HG03196 (cell line): ENCODE measurements around the gene UNC79.
"Not testable (repeated sequence)": the region's sequence is repeated elsewhere in the genome, so short reads cannot be mapped to it uniquely, and the experiment has no call there.

ENCODE experiments used
- ATAC-seq: cut with Tn5 transposase; IDR thresholded peaks from one replicate; pipeline ENCODE4 v1.9.1; 2021; ENCODE audit not compliant: unreplicated experiment

Gene UNC79

DNA sequence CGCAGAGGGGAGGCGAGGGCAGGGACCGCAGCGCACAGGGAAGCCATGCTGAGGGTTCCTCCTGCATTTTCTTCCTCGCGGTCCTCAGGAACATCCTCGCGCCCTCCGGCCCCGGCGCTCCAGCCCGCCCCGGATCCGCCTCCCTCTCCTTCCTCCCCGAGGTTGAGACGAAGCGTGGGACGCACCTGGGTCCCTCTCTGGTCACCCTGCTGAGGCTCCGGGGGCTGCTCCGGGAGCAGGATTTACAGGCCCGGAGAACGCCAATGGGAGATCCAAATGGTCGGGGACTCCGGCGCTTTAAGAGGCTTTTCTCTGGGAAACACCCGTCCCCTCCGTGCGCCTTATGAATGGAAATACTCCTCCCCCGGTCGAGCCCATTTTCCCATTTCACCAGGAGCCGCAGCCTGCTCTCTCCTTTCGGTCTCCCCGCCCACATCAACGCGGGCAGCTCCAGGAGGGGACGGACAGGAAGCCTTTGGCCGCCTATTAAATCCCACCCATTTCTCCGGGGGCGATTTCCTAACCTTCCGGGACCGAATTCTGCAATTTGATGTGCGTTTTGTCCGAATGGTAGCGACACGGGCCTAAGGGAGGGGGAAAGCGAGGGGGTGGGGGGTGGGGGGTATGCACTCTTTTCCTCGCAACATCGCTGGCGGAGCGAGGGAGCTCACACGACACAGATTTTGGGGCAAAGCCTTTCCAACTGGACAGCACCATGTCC, at the start of gene UNC79:
TSS of gene UNC79 (plus strand) at position 625 of the 721 bp plus-strand sequence. CDS start at position 716, 91 bp downstream.
- ATAC-seq: no peak

DNA sequence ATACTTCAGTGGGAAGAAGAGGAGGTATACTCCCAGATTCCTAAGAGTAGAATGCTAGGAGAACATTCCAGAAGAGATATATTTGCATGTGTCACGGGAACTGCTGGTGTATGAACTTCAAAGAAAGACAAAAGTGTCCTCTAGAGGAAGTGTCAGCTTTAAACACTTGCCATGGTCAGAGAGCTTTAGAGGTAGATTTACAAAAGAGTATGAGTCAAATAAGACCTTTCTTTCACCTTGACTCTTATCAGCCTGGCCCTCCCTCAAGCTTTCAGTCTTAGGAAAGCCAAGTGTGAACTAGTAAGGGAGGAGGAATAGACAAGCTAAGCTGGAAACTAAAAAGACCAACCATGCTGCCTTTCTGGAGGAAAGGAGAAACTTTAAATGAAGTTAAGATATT, 49.1 kb upstream of the UNC79 start:
- ATAC-seq: no peak

DNA sequence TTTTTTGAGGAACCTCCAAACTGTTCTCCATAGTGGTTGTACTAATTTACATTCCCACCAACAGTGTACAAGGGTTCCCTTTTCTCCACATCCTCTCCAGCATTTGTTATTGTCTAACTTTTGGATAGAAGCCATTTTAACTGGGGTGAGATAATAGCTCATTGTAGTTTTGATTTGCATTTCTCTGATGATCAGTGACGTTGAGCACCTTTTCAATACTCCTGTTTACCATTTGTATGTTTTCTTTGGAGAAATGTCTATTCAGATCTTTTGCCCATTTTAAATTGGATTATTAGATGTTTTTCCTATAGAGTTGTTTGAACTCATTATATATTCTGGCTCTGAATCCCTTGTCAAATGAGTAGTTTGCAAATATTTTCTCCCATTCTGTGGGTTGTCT, 46.5 kb upstream of the UNC79 start:
- ATAC-seq: not testable (repeated sequence)

DNA sequence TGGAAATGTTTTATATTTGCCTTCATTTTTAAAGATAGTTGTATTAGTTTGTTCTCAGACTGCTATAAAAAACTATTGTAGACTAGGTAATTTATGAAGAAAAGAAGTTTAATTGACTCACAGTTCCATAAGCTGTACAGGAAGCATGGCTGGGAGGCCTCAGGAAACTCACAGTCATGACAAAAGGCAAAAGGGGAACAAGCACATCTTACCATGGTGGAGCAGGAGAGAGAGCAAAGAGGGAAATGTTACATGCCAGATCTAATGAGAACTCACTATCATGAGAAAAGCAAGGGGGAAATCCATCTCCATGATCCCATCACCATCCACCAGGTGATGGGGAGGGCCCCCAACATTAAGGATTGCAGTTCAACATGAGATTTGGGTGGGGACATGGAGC, 35.5 kb upstream of the UNC79 start:
- no peak for ATAC-seq

DNA sequence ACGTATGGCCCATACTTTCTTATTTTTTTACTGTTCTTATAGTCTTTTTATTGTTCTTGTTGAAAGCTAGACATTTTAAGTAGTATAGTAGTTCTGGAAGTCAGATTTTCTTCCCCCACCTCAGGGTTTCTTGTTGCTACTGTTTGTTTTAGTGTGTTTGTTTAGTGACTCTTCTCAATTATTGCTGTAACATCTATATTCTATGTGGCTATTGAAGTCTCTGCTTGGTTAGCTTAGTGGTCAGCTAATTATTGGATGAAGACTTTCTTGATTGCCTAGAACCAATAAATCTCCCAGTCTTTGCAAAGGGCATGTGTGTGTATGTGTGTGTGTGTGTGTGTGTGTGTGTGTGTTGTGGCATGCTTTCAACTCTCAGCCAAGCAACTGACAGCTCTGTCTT, 34.3 kb upstream of the UNC79 start:
- ATAC-seq: no peak

DNA sequence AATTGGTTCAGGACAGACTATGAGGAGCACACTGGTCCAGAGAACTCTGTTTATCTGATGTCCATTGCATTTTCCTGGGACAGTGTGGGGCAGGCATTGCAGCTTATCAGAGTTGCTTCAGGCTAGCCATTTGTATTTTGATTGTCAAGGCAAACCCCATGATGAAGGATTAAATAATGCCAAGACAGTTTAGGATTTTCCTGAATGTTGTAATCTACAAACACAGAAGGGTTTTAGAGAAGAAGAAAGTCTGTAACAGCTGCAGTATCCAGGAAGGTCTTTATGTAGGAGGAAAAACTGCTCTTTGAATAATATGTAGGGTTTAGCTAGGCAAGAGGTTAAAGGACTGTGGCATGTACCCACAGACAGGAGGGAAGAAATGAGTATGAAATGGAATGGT, 32.2 kb upstream of the UNC79 start:
- no peak for ATAC-seq

DNA sequence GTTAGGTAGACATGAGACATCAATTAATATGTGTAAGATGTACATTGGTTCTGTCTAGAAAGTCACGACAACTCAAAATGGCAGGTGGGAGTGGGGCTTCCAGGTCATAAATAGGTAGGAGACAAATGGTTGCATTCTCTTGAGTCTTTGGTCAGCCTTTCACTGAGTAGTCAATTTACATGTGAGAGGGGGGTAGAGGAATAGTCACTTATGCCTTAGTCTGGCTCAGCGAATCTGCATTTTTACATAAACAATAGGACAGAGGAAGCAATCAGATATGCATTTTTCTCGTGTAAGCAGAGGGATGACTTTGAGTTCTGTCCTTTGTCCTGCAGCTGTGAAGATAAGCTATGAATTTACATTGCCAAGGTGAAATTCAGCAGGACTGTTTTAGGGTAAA, 27.8 kb upstream of the UNC79 start:
- ATAC-seq: no peak

DNA sequence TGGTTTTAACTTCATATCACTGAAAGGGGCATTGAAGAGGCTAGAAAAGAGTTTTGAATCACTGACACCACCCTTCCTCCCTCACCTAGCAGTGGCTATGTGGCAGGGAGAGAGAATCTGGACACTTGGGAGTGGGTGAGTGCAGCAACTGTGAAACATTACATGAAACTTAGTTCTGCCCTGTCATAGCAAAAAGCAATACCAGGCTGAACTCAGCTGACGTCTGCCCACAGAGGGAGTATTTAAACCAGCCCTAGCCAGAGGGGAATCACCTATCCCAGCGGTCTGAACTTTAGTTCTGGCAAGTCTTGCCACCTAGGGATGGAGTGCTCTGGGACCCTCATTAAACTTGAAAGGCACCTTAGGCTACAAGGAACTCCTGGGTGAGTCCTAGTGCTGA, 20.7 kb upstream of the UNC79 start:
- ATAC-seq: no peak

DNA sequence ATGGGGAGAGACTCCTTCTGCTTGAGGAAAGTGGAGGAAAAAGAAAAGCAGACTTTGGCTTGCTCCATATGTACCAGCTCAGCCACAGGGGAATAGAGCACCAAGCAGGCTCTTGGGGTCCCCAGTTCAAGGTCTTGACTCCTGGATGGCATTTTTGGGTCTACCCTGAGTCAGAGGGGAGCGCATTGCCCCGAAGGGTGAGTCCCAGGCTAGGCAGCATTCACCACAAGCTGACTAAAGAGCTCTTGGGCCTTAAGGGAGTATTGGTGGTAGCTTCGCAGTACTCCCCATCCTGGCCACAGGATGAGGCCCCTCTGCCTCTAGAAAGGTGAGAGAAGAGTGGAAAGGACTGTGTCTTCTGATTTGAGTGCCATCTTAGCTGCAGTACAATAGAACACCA, 19.8 kb upstream of the UNC79 start:
- no peak for ATAC-seq

DNA sequence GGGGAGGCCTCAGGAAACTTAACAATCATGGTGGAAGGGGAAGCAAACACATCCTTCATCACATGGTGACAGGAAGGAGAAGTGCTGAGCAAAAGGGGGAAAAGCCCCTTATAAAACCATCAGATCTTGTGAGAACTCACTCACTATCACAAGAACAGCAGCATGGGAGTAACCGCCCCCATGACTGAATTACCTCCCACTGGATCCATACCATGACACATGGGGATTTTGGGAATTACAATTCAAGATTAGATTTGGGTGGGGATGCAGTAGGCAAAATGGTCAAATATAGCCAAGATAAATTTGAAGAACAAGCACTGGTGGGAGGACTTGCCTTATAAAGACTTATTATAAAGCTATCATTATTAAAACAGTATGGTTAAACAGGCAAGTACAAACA, 5.6 kb upstream of the UNC79 start:
- not testable (repeated sequence) for ATAC-seq

DNA sequence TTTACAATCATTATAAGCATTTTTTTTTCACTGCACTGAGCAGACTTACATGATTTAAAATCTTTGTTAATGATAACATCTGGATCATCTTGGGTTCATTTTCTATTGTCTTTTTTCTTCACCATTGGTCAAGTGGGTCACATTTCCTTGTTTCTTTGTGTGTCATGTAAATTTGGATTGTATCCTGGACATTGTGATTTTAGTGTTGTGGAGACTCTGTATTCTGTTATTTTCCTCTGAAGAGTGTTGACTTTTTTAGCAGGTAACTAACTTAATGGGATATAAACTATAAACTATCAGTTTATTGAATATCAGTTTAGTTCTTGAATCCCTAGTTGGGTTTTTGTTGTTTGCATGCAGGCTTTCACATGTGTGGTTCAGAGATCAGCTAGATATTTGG, 4.0 kb upstream of the UNC79 start:
- no peak for ATAC-seq

DNA sequence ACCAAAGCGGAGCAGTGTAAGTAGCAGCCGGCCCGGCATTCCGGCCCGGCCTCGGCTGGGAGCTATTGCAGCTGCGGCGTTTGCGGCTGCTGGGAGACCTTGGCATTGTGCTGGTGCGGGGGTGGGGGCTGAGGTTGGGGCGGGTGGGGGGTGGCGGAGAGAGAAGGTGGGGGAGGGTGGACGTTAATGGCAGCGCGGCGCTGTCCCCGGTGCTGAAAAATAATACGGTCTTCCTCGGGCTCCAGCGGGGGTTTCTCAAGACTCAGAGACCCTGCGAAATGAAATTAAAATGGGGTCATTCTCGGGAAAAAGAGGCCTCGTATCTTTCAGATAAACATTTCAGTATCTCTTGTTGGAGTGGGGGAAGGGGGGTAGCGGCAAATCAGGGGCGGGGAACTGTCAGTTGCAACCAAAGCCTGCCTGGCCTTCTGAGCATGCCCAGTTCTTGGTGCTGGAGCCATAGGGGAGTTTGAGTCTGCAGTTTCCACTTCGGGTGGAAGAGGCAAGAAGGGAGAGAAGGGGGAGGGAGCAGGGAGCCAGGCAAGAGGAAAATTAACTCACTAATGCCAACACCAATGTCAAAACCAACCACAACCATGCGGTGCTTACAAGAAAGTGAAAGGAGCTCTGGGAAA, 414 bp downstream of the UNC79 start:
- ATAC-seq: no peak

DNA sequence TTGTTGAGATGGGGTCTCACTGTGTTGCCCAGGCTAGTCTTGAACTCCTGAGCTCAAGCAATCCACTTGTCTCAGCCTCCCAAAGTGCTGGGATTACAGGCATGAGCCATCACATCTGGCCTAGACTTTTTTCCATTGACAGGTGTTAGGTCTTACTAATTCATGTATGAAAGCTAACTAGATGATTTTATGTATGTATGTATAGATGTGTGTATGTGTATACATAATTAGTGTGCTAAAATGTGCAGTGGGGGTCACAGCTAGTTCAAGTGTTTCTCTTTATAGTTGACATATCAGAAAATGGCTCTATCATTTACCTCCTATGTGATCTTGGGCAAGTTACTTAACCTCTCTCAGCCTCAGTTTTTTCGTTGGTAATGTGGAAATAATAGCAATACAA, 23.5 kb downstream of the UNC79 start:
- no peak for ATAC-seq

DNA sequence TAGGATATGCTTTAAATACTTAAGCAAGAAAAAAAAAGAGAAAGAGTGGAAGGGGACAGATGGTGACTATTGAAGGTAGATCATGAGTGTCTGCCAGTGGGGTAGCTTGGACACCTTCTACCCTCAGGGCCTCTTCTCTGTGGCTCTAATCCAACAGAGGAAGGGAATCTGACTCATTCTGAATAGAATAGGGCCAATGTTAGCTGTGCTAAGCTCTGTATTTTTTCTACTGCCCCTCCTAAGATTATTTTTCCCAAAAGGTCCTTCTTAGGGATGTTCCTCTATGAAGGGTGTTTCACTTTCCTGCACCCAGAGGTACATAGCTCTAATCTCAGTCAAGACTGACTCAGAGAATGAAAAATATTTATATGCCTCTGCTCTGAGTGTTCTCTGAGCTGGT, 25.6 kb downstream of the UNC79 start:
- no peak for ATAC-seq

DNA sequence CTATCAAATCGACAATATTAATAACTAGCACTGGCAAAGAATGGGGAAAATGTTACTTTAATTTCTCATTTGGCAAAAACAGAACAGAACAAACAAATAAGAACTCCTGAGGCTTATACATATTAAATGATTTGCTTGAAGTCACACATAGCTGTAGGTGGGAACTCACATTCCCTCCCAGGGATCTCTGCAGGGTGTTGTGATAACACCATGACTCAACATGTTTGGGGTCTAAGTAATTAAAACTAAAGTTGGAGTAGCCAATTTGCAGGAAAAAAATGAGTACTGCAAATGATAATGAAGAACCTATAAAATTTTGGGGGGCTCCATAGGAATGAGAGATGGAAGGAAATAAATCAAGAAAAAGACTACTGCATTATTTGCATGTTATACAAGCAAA, 27.5 kb downstream of the UNC79 start:
- ATAC-seq: no peak

DNA sequence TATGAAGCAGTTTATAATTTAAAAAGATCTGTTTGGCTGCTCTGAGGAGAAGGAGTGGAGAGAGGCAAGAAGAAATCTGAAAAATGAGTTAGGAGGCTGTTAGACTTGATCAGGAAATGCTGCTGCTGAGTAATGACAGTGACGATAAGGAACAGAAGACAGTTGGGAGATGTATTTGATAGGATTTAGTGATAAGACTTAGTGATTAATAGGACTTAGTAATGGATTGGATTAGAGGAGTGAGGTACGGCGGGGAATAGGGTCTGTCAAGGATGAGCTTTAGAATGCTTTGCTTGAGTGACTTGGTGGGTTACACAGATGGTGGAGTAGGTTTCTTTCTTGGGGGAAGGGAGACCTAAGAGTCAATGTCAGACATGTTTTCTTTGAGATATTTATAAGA, 31.7 kb downstream of the UNC79 start:
- ATAC-seq: no peak

DNA sequence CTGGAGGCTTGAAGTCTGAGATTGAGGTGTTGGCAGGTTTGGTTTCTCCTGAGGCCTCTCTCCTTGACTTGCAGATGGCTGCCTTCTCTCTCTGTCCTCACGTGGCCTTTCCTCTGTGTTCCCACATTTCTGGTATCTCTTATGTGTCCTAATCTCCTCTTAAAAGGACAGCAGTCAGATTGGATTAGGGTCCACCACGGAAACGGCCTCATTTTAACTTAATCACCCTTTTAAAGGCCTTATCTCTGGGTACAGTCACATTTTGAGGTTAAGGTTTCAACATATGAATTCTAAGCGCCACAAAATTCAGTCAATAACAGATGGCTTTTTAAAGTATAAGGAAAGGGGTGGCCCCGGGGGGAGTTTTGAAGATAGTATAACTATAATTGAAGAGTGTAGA, 33.5 kb downstream of the UNC79 start:
- no peak for ATAC-seq

DNA sequence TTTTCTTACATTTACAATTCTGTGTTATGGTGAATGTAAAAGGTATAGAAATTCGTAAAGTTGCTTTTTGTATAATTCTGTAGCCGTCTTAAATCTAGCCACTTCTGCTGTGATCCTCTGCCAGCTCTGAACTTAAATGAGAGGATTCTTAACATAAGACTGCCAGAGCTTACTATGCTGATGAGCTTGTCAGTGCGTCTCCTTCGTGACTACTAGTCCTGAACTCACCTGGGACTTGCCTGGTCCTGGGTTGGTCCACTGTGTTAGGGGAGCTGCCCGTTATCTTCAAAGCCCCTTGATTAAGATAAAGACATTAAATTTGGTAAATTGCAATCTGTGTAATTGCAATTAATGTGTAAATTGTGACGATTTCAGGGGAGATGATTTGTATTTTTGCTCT, 44.7 kb downstream of the UNC79 start:
- ATAC-seq: no peak

DNA sequence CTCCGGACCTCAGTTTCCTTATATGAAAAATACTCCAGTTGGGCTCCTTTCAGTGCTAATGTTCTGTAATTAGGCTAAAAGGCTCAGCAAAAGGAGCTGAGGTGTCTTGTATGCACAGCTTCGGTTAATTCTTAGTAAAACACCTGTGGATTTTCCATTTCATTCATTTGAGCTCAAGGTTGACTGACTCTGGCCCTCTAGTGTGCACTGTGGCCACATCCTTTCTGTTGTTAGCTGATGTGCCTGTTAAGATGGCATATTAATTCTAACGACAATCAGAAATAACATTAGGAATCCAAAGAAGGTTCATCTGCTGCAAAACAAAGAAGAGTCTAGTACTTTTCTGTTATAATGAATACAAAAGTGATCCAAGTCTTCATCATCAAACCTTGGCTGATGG, 45.6 kb downstream of the UNC79 start:
- no peak for ATAC-seq

DNA sequence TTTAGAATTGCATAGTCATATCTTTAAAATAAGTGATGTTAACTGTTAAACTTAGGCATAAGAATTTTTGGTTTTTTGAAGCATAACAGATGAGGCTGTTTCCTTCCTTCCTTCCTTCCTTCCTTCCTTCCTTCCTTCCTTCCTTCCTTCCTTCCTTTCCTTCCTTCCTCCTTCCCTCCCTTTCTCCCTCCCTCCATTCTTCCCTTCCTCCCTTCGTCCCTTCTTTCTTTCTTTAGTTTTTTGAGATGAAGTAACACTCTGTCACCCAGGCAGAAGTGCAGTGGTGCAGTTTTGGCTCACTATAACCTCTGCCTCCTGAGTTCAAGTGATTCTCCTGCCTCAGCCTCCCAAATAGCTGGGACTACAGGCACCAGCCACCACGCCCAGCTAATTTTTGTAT, 48.3 kb downstream of the UNC79 start:
- not testable (repeated sequence) for ATAC-seq

DNA sequence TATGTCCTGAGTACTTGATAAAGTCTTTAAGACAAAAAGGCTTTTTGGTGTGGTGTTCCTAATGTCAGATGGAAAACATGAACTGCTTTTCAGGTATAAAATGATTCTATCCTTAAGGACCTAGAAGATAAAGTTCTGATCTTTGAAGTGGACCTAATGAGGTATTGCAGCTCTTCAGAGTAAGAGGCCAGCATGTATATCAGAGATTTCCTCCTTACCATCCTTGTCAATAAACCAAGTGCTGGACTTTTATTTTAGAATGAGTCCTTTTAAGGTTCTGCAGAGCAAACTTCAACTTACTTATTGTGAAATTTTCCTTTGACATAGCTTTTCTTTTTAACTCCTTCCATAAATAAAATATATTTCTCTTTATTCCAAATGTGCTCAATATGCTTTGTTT, 50.1 kb downstream of the UNC79 start:
- ATAC-seq: no peak

DNA sequence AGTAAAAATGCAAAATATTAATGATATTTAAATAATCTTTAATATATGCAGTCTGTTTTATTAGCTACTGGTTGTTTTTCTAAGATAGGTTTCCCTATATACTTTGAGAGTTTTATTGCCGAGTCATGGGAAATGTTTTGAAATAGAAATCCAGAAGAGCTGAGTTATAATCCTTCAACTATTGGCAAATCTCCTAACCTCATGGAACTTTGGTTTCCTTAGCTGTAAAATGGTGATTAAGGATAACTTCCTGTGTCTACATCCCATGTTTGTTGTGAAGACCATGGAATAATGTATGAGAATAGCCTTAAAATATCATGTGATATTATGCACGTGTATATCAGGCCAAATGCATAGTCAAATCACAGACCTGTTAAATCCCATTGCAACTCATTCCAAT, 51.0 kb downstream of the UNC79 start:
- ATAC-seq: no peak

DNA sequence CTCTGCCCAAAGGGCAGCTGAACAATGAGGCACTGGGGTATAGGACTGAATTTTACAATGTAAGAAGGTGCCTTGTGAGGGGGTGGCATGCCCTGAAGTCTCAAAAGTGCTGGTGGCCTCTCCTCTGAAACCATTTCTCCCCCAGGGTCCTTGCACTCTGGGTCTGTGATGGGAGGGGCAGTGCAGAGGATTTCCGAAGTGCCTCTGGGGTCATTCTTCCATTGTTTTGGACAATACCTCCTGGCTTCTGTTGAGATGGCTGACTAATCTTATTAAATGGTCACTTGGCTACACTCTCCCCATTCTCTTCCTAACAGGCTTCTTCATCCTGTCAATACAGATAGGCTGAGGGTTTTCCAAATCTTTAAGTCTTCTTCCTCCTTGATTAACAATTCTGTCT, 59.3 kb downstream of the UNC79 start:
- ATAC-seq: no peak
